GOT3 (cell line): Measurements from ENCODE around the gene PKD1.
"Not testable (repeated sequence)": the region's sequence is repeated elsewhere in the genome, so short reads cannot be mapped to it uniquely, and the experiment has no call there.

Source experiments
- DNase-seq: peaks from one replicate; lab custom pipeline; 2025; ENCODE audit warnings: mixed read lengths; lab: John Stamatoyannopoulos, UW

PKD1 gene

GRCh38 chr16:2124377-2124693, 11.4 kb downstream of the PKD1 start:
- DNase-seq: not testable (repeated sequence)

- not testable (repeated sequence) for DNase-seq
Measured at GRCh38 chr16:2123706-2124376, 11.9 kb downstream of the PKD1 start.

- not testable (repeated sequence) for DNase-seq
Measured at GRCh38 chr16:2122934-2123683, 12.6 kb downstream of the PKD1 start.

GRCh38 chr16:2122429-2122828, 13.3 kb downstream of the PKD1 start:
- DNase-seq: no peak

GRCh38 chr16:2121853-2122252, 13.8 kb downstream of the PKD1 start:
- no peak for DNase-seq

GRCh38 chr16:2121325-2121724, 14.4 kb downstream of the PKD1 start:
- DNase-seq: not testable (repeated sequence)

GRCh38 chr16:2117960-2118722, 17.6 kb downstream of the PKD1 start:
- DNase-seq: not testable (repeated sequence)

GRCh38 chr16:2117341-2117740, 18.4 kb downstream of the PKD1 start:
- DNase-seq: not testable (repeated sequence)

- not testable (repeated sequence) for DNase-seq
Measured at GRCh38 chr16:2116428-2116827, 19.3 kb downstream of the PKD1 start.

GRCh38 chr16:2115591-2115973, 20.1 kb downstream of the PKD1 start:
- DNase-seq: no peak

GRCh38 chr16:2114885-2115590, 20.7 kb downstream of the PKD1 start:
- not testable (repeated sequence) for DNase-seq

GRCh38 chr16:2114225-2114624, 21.5 kb downstream of the PKD1 start:
- DNase-seq: not testable (repeated sequence)

- not testable (repeated sequence) for DNase-seq
Measured at GRCh38 chr16:2112539-2113106, 23.1 kb downstream of the PKD1 start.

GRCh38 chr16:2111412-2112335, 24.0 kb downstream of the PKD1 start:
- not testable (repeated sequence) for DNase-seq

- not testable (repeated sequence) for DNase-seq
Measured at GRCh38 chr16:2111009-2111353, 24.7 kb downstream of the PKD1 start.

GRCh38 chr16:2110332-2111008, 25.2 kb downstream of the PKD1 start:
- not testable (repeated sequence) for DNase-seq

GRCh38 chr16:2109872-2110271, 25.8 kb downstream of the PKD1 start:
- not testable (repeated sequence) for DNase-seq

GRCh38 chr16:2109271-2109580, 26.5 kb downstream of the PKD1 start:
- DNase-seq: not testable (repeated sequence)

- DNase-seq: not testable (repeated sequence)
Measured at GRCh38 chr16:2108446-2109270, 27.0 kb downstream of the PKD1 start.

- DNase-seq: not testable (repeated sequence)
Measured at GRCh38 chr16:2107791-2108125, 27.9 kb downstream of the PKD1 start.
